SK-N-SH (cell line): Measurements from ENCODE around the gene VWF. TPM values are rescaled to one million over a fixed set of nuclear protein-coding genes. Genes with fewer than 3 reads are reported as not detected.

Source experiments
- CTCF ChIA-PET: fragments of 300-600, 350-600 bp; formaldehyde crosslinking; extraction: SDS; loops from one replicate; lab custom pipeline; 2021; lab: Yijun Ruan, JAX
- POLR2A ChIA-PET: fragments of 350-600 bp; sonication (Branson Sonifier 250); formaldehyde crosslinking; extraction: SDS; loops from one replicate; lab custom pipeline; 2020; ENCODE audit warnings: antibody characterized with exemption, inconsistent platforms; lab: Yijun Ruan, JAX
- DNase-seq: peaks from one replicate; pipeline ENCODE4 v3.0.0; 2012
- H2AFZ ChIP-seq: fragments of 200-600 bp; sonication (generic); 2 replicates; pipeline ENCODE4 v1.8.1; 2016; ENCODE audit warnings: antibody characterized with exemption, mild to moderate bottlenecking, low read depth
- H3F3A ChIP-seq: fragments of 200-600 bp; sonication (generic); replicated peaks from 2 replicates; pipeline ENCODE3; 2016; ENCODE audit warnings: antibody characterized with exemption, mild to moderate bottlenecking; ENCODE audit not compliant: insufficient read depth
- H3K27ac ChIP-seq, 2 experiments: fragments of 200-500 bp in 1 of 2; fragments of 200-600 bp in 1 of 2; sonication (Bioruptor generic) in 1 of 2; sonication (generic), shearing (Covaris generic) in 1 of 2; 2 replicates each; pipeline versions ENCODE4 v1.5.1 to v1.6.1; 2014 to 2016; ENCODE audit warnings: low read depth in 2 of 2, inconsistent platforms in 1 of 2, low read length in 1 of 2, mild to moderate bottlenecking in 1 of 2, mixed read lengths in 1 of 2
- H3K27me3 ChIP-seq: fragments of 200-600 bp; sonication (generic), shearing (Covaris generic); 2 replicates; pipeline ENCODE4 v1.6.1; 2016; ENCODE audit warnings: mixed run types; ENCODE audit not compliant: insufficient read depth
- H3K36me3 ChIP-seq, 2 experiments: fragments of 200-500 bp in 1 of 2; fragments of 200-600 bp in 1 of 2; sonication (Bioruptor generic) in 1 of 2; sonication (generic) in 1 of 2; replicated peaks in 1 of 2; 2 replicates each; pipeline versions ENCODE3 to v1.5.1; 2014 to 2016; ENCODE audit warnings: low read length in 1 of 2, mild to moderate bottlenecking in 1 of 2; ENCODE audit not compliant: insufficient read depth in 2 of 2, control insufficient read depth in 1 of 2
- H3K4me1 ChIP-seq, 2 experiments: fragments of 200-500 bp in 1 of 2; fragments of 200-600 bp in 1 of 2; sonication (Bioruptor generic) in 1 of 2; sonication (generic), shearing (Covaris generic) in 1 of 2; 2 replicates each; pipeline versions ENCODE4 v1.5.1 to v1.6.1; 2014 to 2016; ENCODE audit warnings: low read depth in 1 of 2, low read length in 1 of 2, mixed run types in 1 of 2; ENCODE audit not compliant: insufficient read depth in 2 of 2, control insufficient read depth in 1 of 2
- H3K4me2 ChIP-seq: fragments of 200-600 bp; sonication (generic), shearing (Covaris generic); 2 replicates; pipeline ENCODE4 v1.6.1; 2017; ENCODE audit warnings: mixed run types
- H3K4me3 ChIP-seq, 2 experiments: fragments of 200-500 bp in 1 of 2; fragments of 200-600 bp in 1 of 2; sonication (Bioruptor generic) in 1 of 2; sonication (generic), shearing (Covaris generic) in 1 of 2; 2 replicates each; pipeline versions ENCODE4 v1.5.1 to v1.8.1; 2014 to 2016; ENCODE audit warnings: low read depth in 2 of 2, inconsistent platforms in 1 of 2, low read length in 1 of 2, mild to moderate bottlenecking in 1 of 2, mixed read lengths in 1 of 2, moderate library complexity in 1 of 2
- H3K79me2 ChIP-seq: fragments of 200-600 bp; sonication (generic); 2 replicates; pipeline ENCODE4 v1.8.1; 2017; ENCODE audit warnings: mild to moderate bottlenecking; ENCODE audit not compliant: insufficient read depth
- H3K9ac ChIP-seq: fragments of 200-600 bp; sonication (generic); 2 replicates; pipeline ENCODE4 v1.6.1; 2017; ENCODE audit warnings: mixed run types
- H3K9me2 ChIP-seq: fragments of 200-600 bp; sonication (generic); 2 replicates; pipeline ENCODE4 v1.6.1; 2017; ENCODE audit warnings: mixed run types
- H3K9me3 ChIP-seq: fragments of 200-600 bp; sonication (generic); 2 replicates; pipeline ENCODE4 v1.6.1; 2017; ENCODE audit warnings: mixed run types, mild to moderate bottlenecking, moderate library complexity
- H4K20me1 ChIP-seq: fragments of 200-600 bp; sonication (generic); 2 replicates; pipeline ENCODE4 v1.6.1; 2017; ENCODE audit warnings: mild to moderate bottlenecking, mixed run types; ENCODE audit not compliant: insufficient read depth
- EZH2phosphoT487 ChIP-seq: fragments of 200-600 bp; sonication (generic); IDR thresholded peaks from 2 replicates; pipeline ENCODE4 v1.6.1; 2017; ENCODE audit warnings: low read depth, mixed run types, mild to moderate bottlenecking, antibody characterized with exemption, moderate library complexity, borderline replicate concordance
- FOXJ3 ChIP-seq: sonication (generic); formaldehyde crosslinking; IDR thresholded peaks from 2 replicates; pipeline ENCODE4 v1.5.1; 2020; ENCODE audit warnings: mild to moderate bottlenecking, missing genetic modification reagents
- FOXM1 ChIP-seq: IDR thresholded peaks from 2 replicates; pipeline ENCODE4 v1.4.0; 2012; ENCODE audit warnings: low read depth, mild to moderate bottlenecking
- GABPA ChIP-seq: IDR thresholded peaks from 2 replicates; pipeline ENCODE4 v1.4.0; 2012; ENCODE audit warnings: low read depth, mild to moderate bottlenecking
- GATA2 ChIP-seq: sonication (generic); formaldehyde crosslinking; IDR thresholded peaks from 2 replicates; pipeline ENCODE4 v1.5.0; 2020; ENCODE audit warnings: mild to moderate bottlenecking, missing genetic modification reagents
- JUND ChIP-seq: IDR thresholded peaks from 2 replicates; pipeline ENCODE4 v1.4.0; 2012
- MAX ChIP-seq: IDR thresholded peaks from 2 replicates; pipeline ENCODE4 v1.4.0; 2012; ENCODE audit warnings: low read depth
- MEF2A ChIP-seq: IDR thresholded peaks from 2 replicates; pipeline ENCODE4 v1.4.0; 2012; ENCODE audit warnings: low read depth, borderline replicate concordance
- MXI1 ChIP-seq: IDR thresholded peaks from 2 replicates; pipeline ENCODE4 v1.6.1; 2012; ENCODE audit warnings: mild to moderate bottlenecking, low read depth, low read length, improper control_type of control experiment
- NRF1 ChIP-seq: IDR thresholded peaks from 2 replicates; pipeline ENCODE4 v1.6.1; 2012; ENCODE audit warnings: low read depth, mild to moderate bottlenecking, low read length
- PBX3 ChIP-seq: IDR thresholded peaks from 2 replicates; pipeline ENCODE4; 2012
- RCOR1 ChIP-seq: fragments of 150-350 bp; IDR thresholded peaks from 2 replicates; pipeline ENCODE4 v1.6.1; 2017; ENCODE audit warnings: antibody characterized with exemption, low read length
- RFX5 ChIP-seq: IDR thresholded peaks from 2 replicates; pipeline ENCODE4 v1.6.1; 2012; ENCODE audit warnings: mild to moderate bottlenecking, improper control_type of control experiment, low read length
- RXRA ChIP-seq: IDR thresholded peaks from 2 replicates; pipeline ENCODE4 v1.4.0; 2012; ENCODE audit warnings: low read depth, mild to moderate bottlenecking, borderline replicate concordance
- SIN3A ChIP-seq: IDR thresholded peaks from 2 replicates; pipeline ENCODE4 v1.6.1; 2012; ENCODE audit warnings: low read depth, mild to moderate bottlenecking, low read length, moderate library complexity, borderline replicate concordance
- TAF1 ChIP-seq: IDR thresholded peaks from 2 replicates; pipeline ENCODE4 v1.6.1; 2012; ENCODE audit warnings: low read depth, mild to moderate bottlenecking, low read length, moderate library complexity, borderline replicate concordance
- TCF12 ChIP-seq: IDR thresholded peaks from 2 replicates; pipeline ENCODE4 v1.4.0; 2012
- TEAD4 ChIP-seq: IDR thresholded peaks from 2 replicates; pipeline ENCODE4 v1.4.0; 2012; ENCODE audit warnings: mild to moderate bottlenecking, borderline replicate concordance; ENCODE audit not compliant: insufficient read depth
- WGBS: methylation state at CpG from one replicate; pipeline ENCODE4 v1.1.6; 2017; ENCODE audit warnings: low lambda C conversion rate; 5-methylcytosine and 5-hydroxymethylcytosine counted together
- polyA plus RNA-seq, 3 experiments: library from polyadenylated mRNA; depleted of rRNA; stranded (reverse); fragments of >200 nt; gene quantifications; 2 replicates each; pipeline ENCODE4 v1.2.3, GENCODE V29; 2012
- TF ChIP-seq, protein P1 (sequence below): fragments of 150-350 bp; IDR thresholded peaks from 2 replicates; pipeline ENCODE4 v1.6.1; 2016; ENCODE audit warnings: mild to moderate bottlenecking, low read depth, low read length
- TF ChIP-seq, protein P2 (sequence below): IDR thresholded peaks from 2 replicates; pipeline ENCODE4 v1.4.0; 2012; ENCODE audit warnings: low read depth, borderline replicate concordance

Gene VWF
- polyA plus RNA-seq, 1 of the 3 experiments (the other 2 are of a cell fraction): 0.12 TPM

GRCh38 chr12:5971194-5971850, 153.1 kb downstream of the VWF start:
- H3K9me3 ChIP-seq: no peaks in the 10 kb centered on the region
- TF ChIP-seq RFX5 (no peak), JUND (no peak), RCOR1 (no peak), TAF1 (no peak), TEAD4 (no peak), PBX3 (no peak), RXRA (no peak), NRF1 (no peak), MEF2A (no peak), TCF12 (no peak), MXI1 (no peak), MAX (no peak)
- TF ChIP-seq, protein P1, sequence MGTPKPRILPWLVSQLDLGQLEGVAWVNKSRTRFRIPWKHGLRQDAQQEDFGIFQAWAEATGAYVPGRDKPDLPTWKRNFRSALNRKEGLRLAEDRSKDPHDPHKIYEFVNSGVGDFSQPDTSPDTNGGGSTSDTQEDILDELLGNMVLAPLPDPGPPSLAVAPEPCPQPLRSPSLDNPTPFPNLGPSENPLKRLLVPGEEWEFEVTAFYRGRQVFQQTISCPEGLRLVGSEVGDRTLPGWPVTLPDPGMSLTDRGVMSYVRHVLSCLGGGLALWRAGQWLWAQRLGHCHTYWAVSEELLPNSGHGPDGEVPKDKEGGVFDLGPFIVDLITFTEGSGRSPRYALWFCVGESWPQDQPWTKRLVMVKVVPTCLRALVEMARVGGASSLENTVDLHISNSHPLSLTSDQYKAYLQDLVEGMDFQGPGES: no peak
- no peaks in the 10 kb centered on the region for H3K9me2 ChIP-seq
- H3K4me2 ChIP-seq: no peak overlapping the region
- no peaks in the 10 kb centered on the region for H3F3A ChIP-seq
- no peaks in the 10 kb centered on the region for H4K20me1 ChIP-seq
- ChIA-PET CTCF (interaction anchor here (1.1 to 3.9 kb wide), 3 partner anchors 17 to 308 kb away, joined by 3 to 34 read pairs (median 4); no protein-coding TSS in a partner anchor), POLR2A (no interaction called here)
- H2AFZ ChIP-seq: no peak overlapping the region
- H3K27me3 ChIP-seq: peaks cover 51% of the 10 kb centered on the region; the same call in 1 of the 2 replicates
- H3K79me2 ChIP-seq: no peaks in the 10 kb centered on the region
- DNase-seq: no peak
- H3K36me3 ChIP-seq: no peaks in the 10 kb centered on the region
- H3K4me1 ChIP-seq: no peaks in the 10 kb centered on the region
- no peak overlapping the region for H3K27ac ChIP-seq
- 31% methylated on average over 10 of the region's 10 CpGs for WGBS
- no peak overlapping the region for H3K4me3 ChIP-seq
- H3K9ac ChIP-seq: no peak overlapping the region

GRCh38 chr12:5969974-5970690, 154.3 kb downstream of the VWF start:
- POLR2A ChIA-PET: no interaction called here

More at GRCh38 chr12:5969974-5970690, 154.3 kb downstream of the VWF start:
- Histone ChIP-seq H2AFZ (no peak overlapping the region), H3F3A (no peaks in the 10 kb centered on the region), H3K27ac (no peak overlapping the region), H3K36me3 (no peaks in the 10 kb centered on the region), H3K79me2 (no peaks in the 10 kb centered on the region), H3K9ac (no peak overlapping the region), H3K9me3 (no peaks in the 10 kb centered on the region), H4K20me1 (no peaks in the 10 kb centered on the region), H3K9me2 (no peaks in the 10 kb centered on the region), H3K4me1 (no peaks in the 10 kb centered on the region; a peak in 1 of 4 replicates)
- CTCF ChIA-PET: interaction anchor here (1.5 to 1.7 kb wide), 2 partner anchors 18 to 69 kb away, joined by 4 read pairs; no protein-coding TSS in a partner anchor
- DNase-seq: no peak
- TF ChIP-seq EZH2phosphoT487 (no peak), FOXM1 (no peak), NRF1 (no peak), GABPA (no peak), TAF1 (no peak), PBX3 (no peak), SIN3A (no peak), FOXJ3 (CRISPR knock-in tag) (no peak), GATA2 (CRISPR knock-in tag) (no peak)
- TF ChIP-seq, protein P2, sequence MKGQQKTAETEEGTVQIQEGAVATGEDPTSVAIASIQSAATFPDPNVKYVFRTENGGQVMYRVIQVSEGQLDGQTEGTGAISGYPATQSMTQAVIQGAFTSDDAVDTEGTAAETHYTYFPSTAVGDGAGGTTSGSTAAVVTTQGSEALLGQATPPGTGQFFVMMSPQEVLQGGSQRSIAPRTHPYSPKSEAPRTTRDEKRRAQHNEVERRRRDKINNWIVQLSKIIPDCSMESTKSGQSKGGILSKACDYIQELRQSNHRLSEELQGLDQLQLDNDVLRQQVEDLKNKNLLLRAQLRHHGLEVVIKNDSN: no peak
- TF ChIP-seq, all 33 proteins: peak for 0
- Histone ChIP-seq H3K4me2 (no peak overlapping the region), H3K27me3 (peaks cover 41% of the 10 kb centered on the region; the same call in 1 of the 2 replicates), H3K4me3 (no peak overlapping the region)
- WGBS: 30% methylated on average over 5 of the region's 5 CpGs
